Ectodermal cell (in vitro differentiated cells): ENCODE measurements around the gene SLC35A5.

ENCODE experiments used
- H3K27ac ChIP-seq: 2 replicates; pipeline ENCODE4 v1.7.0; 2013; ENCODE audit warnings: mild to moderate bottlenecking, low read depth, low read length; ENCODE audit not compliant: insufficient read depth, poor library complexity, severe bottlenecking
- H3K27me3 ChIP-seq: 2 replicates; pipeline ENCODE4 v1.7.0; 2013; ENCODE audit warnings: mild to moderate bottlenecking, low read length; ENCODE audit not compliant: insufficient read depth, control insufficient read depth, poor library complexity, severe bottlenecking
- H3K36me3 ChIP-seq: one replicate; pipeline ENCODE4 v1.7.0; 2013; ENCODE audit warnings: low read length; ENCODE audit not compliant: control insufficient read depth, insufficient read depth
- H3K4me1 ChIP-seq: one replicate; pipeline ENCODE4 v1.7.0; 2013; ENCODE audit warnings: low read length; ENCODE audit not compliant: control insufficient read depth, insufficient read depth
- H3K4me3 ChIP-seq: 2 replicates; pipeline ENCODE4 v1.7.0; 2013; ENCODE audit warnings: low read depth, low read length, control low read depth; ENCODE audit not compliant: insufficient read depth
- H3K9me3 ChIP-seq: 2 replicates; pipeline ENCODE4 v1.7.0; 2013; ENCODE audit warnings: mild to moderate bottlenecking, low read length, moderate library complexity; ENCODE audit not compliant: control insufficient read depth
- WGBS, 2 experiments: methylation state at CpG; one replicate each; pipeline ENCODE4 v1.1.7; 2013; ENCODE audit warnings: missing lambda C conversion rate in 2 of 2; 5-methylcytosine and 5-hydroxymethylcytosine counted together

SLC35A5 gene

DNA sequence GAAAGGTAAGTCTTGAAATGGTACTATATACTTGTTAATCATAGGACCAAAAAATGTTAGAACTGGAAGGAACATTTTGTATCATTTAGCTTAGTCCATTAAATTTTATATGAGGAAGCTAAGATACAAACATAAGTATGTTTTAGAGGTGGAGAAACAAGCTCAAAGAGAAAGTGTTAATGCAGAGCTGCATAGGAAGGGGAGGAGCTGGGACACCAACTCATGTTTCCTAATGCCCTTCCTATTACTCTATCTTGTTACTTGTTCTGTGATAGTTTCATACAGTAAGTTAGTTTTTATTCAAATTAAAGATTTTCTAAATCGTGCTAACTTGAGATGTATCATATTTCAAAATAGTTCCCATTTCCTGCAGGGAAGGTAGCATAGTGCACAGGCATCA is 7.4 kb downstream of the SLC35A5 start:
- WGBS, 2 experiments, result 100% methylated on average over 1 of the region's 1 CpG; no CpG with 5 or more reads in 1 of the 2 experiments
- H3K4me3 ChIP-seq, result no peak overlapping the region
- peaks cover 22% of the 10 kb centered on the region for H3K36me3 ChIP-seq
- no peaks in the 10 kb centered on the region for H3K4me1 ChIP-seq
- H3K27me3 ChIP-seq, result no peaks in the 10 kb centered on the region
- no peak overlapping the region for H3K27ac ChIP-seq
- no peaks in the 10 kb centered on the region for H3K9me3 ChIP-seq

DNA sequence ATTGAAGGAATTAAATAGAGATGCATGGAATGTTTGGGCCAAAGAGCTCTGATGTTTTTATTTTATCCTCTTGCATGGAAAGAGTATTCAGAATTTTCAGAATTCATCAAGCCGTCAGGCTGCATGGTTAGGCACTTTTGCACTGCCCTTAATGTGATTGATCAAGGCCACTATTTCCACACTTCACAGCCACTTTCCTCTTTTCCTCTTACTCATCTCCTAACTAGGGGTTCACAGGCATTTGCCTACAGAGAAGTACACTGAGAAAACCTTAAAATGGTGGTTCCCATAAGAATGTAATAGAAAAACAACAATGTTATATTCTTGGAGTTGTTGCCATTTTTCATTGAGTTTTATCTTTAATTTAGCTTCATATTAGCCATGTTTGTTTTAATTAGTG is 10.9 kb downstream of the SLC35A5 start:
- 88 to 97% methylated on average over 1 of the region's 1 CpG for WGBS, 2 experiments
- Histone ChIP-seq H3K36me3 (peaks cover 19% of the 10 kb centered on the region), H3K4me3 (no peak overlapping the region)

DNA sequence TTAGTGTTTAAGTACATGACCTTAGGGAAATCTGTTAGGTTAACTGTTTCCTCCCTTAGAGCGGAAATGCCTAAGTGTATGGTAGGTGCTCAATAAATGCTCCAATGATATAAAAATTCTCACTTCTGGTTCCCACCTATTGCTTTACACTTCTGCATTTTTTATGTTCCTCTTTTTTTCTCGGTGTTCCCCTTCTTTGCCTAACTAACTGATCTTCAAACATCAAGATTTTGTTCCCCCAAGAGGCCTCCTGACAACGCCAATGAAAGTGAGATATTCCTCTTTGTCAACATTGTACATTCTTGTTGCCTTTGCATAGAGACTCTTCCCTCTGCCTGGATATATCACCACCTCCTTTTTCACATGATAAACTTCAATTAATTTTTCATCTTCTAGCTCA is 17.4 kb downstream of the SLC35A5 start:
- Histone ChIP-seq H3K36me3 (peaks cover 15% of the 10 kb centered on the region), H3K27me3 (no peaks in the 10 kb centered on the region), H3K4me3 (no peak overlapping the region), H3K27ac (no peak overlapping the region), H3K9me3 (no peaks in the 10 kb centered on the region), H3K4me1 (no peaks in the 10 kb centered on the region)
- WGBS, 2 experiments, result 95% methylated on average over 2 to 3 of the region's 3 CpGs

More for the DNA sequence above, 10.9 kb downstream of the SLC35A5 start:
- no peaks in the 10 kb centered on the region for H3K9me3 ChIP-seq
- H3K4me1 ChIP-seq, result no peaks in the 10 kb centered on the region
- no peak overlapping the region for H3K27ac ChIP-seq
- H3K27me3 ChIP-seq, result no peaks in the 10 kb centered on the region

DNA sequence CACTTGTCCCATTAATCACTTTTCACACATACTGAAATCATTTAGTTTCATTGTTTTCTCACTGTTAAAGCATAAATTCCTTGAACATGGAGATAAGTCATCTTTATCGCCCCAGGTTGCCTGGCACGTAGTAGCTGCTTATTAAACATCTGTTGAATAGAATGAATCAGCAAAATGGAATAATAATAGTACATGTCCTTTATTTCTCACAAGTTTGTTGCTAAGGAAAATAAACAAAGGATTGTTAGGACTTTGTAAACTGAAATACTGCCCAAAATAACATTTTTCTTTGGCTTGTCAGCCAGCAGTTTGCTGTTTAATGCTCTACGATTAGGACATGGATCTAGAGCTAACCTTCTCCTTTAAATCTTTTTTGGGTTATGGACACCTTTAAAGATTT is 17.9 kb downstream of the SLC35A5 start:
- Histone ChIP-seq H3K36me3 (peaks cover 15% of the 10 kb centered on the region), H3K9me3 (no peaks in the 10 kb centered on the region)
- 95 to 99% methylated on average over 3 of the region's 3 CpGs for WGBS, 2 experiments

DNA sequence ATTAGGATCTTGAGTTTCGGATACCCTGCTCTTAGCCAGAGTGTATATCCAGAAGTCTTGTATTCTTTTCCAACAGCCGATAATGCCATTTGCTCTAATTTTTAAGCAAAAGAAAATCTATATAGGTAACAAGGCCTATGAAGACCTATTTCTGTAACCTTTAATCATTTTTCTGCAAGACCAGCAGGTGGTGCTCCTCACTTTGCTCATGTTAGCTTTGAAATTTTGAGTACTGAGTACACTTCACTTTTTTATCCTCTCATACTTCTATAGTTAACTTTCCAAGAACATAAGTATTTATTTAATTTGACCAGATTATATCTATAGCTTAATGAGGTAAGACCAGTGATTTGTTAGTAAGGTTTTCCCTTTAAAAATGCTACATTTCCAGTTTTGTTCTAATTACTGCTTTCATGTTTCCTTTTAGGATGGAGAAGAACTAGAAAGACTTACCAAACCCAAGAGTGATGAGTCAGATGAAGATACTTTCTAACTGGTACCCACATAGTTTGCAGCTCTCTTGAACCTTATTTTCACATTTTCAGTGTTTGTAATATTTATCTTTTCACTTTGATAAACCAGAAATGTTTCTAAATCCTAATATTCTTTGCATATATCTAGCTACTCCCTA is 20.5 kb downstream of the SLC35A5 start:
- Histone ChIP-seq H3K9me3 (no peaks in the 10 kb centered on the region), H3K27ac (no peak overlapping the region), H3K27me3 (no peaks in the 10 kb centered on the region), H3K36me3 (peaks cover 15% of the 10 kb centered on the region), H3K4me3 (no peak overlapping the region), H3K4me1 (no peaks in the 10 kb centered on the region)
- 89 to 91% methylated on average over 2 of the region's 2 CpGs for WGBS, 2 experiments

More for the DNA sequence above, 17.9 kb downstream of the SLC35A5 start:
- no peaks in the 10 kb centered on the region for H3K4me1 ChIP-seq
- no peak overlapping the region for H3K4me3 ChIP-seq
- H3K27ac ChIP-seq, result no peak overlapping the region
- H3K27me3 ChIP-seq, result no peaks in the 10 kb centered on the region

DNA sequence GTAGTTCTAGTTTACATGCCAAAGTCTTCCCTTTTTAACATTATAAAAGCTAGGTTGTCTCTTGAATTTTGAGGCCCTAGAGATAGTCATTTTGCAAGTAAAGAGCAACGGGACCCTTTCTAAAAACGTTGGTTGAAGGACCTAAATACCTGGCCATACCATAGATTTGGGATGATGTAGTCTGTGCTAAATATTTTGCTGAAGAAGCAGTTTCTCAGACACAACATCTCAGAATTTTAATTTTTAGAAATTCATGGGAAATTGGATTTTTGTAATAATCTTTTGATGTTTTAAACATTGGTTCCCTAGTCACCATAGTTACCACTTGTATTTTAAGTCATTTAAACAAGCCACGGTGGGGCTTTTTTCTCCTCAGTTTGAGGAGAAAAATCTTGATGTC is 21.3 kb downstream of the SLC35A5 start:
- 73 to 97% methylated on average over 2 to 3 of the region's 3 CpGs for WGBS, 2 experiments
- no peaks in the 10 kb centered on the region for H3K9me3 ChIP-seq
- H3K4me1 ChIP-seq, result no peaks in the 10 kb centered on the region
- H3K4me3 ChIP-seq, result no peak overlapping the region
- H3K27me3 ChIP-seq, result no peaks in the 10 kb centered on the region
- H3K36me3 ChIP-seq, result peaks cover 15% of the 10 kb centered on the region
- no peak overlapping the region for H3K27ac ChIP-seq

DNA sequence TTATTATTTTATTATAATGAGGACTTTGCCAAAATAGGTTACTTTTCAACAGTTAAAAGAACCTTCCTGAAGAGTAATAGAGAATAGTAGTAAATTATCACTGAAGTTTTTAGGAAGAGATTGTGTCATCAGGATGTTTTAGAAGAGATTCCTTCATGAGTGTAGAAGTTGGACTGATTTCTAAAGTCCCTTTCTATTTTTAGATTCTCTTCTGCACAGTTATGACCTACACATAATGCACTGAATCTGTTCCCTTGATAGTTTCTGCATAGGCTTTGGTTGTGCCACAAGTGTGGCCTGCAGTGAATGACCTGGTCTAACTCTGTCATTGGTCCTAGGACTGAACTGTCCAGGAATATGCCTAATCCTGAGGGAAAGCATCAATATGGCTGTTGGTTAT is 23.9 kb downstream of the SLC35A5 start:
- Histone ChIP-seq H3K27ac (no peak overlapping the region), H3K4me1 (no peaks in the 10 kb centered on the region), H3K36me3 (peaks cover 11% of the 10 kb centered on the region), H3K4me3 (no peak overlapping the region), H3K27me3 (no peaks in the 10 kb centered on the region), H3K9me3 (no peaks in the 10 kb centered on the region)

DNA sequence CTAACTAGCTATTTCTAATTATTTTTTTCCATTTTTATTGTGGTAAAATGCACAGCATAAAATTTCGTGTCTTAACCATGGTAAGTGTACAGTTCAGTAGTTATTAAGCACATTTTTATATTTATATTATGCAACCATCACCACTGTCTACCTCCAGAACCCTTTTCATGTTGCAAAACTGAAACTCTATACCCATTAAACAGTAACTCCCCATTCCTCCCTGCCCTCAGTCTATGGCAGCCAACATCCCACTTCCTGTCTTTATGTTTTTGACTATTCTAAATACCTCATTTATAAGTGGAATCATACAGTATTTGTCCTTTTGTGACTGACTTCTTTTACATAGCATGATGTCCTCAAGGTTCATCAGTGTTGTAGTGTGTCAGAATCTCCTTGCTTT is 25.5 kb downstream of the SLC35A5 start:
- no peaks in the 10 kb centered on the region for H3K4me1 ChIP-seq
- H3K36me3 ChIP-seq, result peaks cover 11% of the 10 kb centered on the region
- 83% methylated on average over 1 of the region's 1 CpG; no CpG with 5 or more reads in 1 of the 2 experiments for WGBS, 2 experiments
- no peak overlapping the region for H3K4me3 ChIP-seq
- H3K27me3 ChIP-seq, result no peaks in the 10 kb centered on the region
- H3K9me3 ChIP-seq, result no peaks in the 10 kb centered on the region
- H3K27ac ChIP-seq, result no peak overlapping the region

DNA sequence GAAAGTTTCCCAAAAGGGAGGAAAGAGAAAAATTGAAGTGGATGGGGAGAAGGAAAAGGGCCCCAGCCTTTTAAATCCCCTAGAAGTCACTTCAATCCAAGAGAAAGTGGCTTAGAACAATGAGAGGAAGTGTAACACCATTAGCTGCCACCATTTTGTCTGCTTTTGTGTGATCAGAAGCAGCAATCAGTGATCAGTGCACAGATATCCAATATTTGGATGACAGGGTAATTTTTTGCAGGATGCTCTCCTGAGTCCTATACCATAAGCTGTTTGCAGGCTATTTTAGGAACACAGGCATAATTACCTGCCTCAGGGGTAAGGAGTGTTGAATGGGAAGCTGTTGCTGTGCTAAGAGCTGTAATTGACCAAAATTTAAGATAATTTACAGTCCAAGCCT is 31.4 kb downstream of the SLC35A5 start:
- Histone ChIP-seq H3K27ac (no peak overlapping the region), H3K4me1 (no peaks in the 10 kb centered on the region), H3K36me3 (no peaks in the 10 kb centered on the region), H3K4me3 (no peak overlapping the region), H3K27me3 (no peaks in the 10 kb centered on the region), H3K9me3 (no peaks in the 10 kb centered on the region)

DNA sequence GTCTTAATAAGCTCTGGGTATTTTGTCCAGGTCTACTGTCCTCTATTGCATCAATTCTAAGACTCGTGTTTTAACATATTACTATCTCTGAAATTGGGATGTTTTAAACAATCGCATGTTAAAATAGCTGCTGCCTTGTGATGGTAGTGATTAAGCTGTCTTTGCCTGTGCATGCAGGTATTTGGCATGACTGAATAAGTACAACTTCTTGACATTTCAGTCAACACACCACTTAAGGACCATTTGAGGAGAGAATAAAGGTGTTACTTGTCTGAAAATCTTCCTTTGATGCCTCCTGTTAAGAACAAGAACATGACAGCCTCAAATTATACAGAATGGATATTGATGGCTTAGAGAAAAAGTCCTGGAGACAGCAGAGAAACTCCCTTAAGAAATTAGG is 33.0 kb downstream of the SLC35A5 start:
- Histone ChIP-seq H3K4me1 (no peaks in the 10 kb centered on the region), H3K27ac (no peak overlapping the region), H3K27me3 (no peaks in the 10 kb centered on the region), H3K36me3 (no peaks in the 10 kb centered on the region), H3K9me3 (no peaks in the 10 kb centered on the region), H3K4me3 (no peak overlapping the region)
- WGBS, 2 experiments, result 96 to 100% methylated on average over 1 to 2 of the region's 2 CpGs

DNA sequence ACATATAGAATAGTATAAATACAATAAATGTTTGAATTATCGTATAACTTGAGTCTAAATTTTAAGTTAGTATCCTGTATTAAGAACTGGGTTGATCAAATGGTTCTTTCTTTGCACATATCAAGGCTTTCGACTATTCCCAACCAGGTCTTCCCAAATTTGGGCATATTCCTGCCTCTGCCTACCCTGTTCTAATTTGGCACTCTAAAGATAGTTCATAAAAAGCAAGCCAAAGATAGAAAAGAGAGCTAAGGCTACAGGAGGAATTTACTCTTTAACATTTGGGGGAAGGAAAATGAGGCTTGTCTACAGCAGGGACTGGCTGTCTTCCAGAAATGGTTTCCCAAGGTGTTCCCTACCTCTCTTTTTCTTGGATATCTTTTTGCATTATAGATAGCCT is 36.1 kb downstream of the SLC35A5 start:
- H3K9me3 ChIP-seq, result no peaks in the 10 kb centered on the region
- no peak overlapping the region for H3K4me3 ChIP-seq
- 94 to 100% methylated on average over 2 of the region's 2 CpGs for WGBS, 2 experiments
- no peaks in the 10 kb centered on the region for H3K4me1 ChIP-seq
- H3K27me3 ChIP-seq, result no peaks in the 10 kb centered on the region
- H3K36me3 ChIP-seq, result no peaks in the 10 kb centered on the region
- H3K27ac ChIP-seq, result no peak overlapping the region
